Cardiac muscle cell (in vitro differentiated cells and primary cell): ENCODE measurements around the gene EEF1A2. TPM values are rescaled to one million over a fixed set of nuclear protein-coding genes. Genes with fewer than 3 reads are reported as not detected.

ENCODE experiments used
- DNase-seq, 2 donors: peaks; one replicate each; pipeline versions ENCODE4 v3.0.0 to v3.0.0-alpha.2; 2010 to 2017; ENCODE audit warnings: low read depth in 1 of 2, low spot score in 1 of 2
- H3K27ac ChIP-seq: fragments of 200-600 bp; sonication (generic); 2 replicates; pipeline ENCODE4 v1.5.1; 2016
- H3K27me3 ChIP-seq: fragments of 200-600 bp; sonication (generic); 2 replicates; pipeline ENCODE4 v1.6.0; 2016; ENCODE audit warnings: control low read depth
- H3K36me3 ChIP-seq: fragments of 200-600 bp; sonication (generic); 2 replicates; pipeline ENCODE4 v1.5.1; 2016; ENCODE audit warnings: control low read depth
- H3K4me1 ChIP-seq: fragments of 200-600 bp; sonication (generic); 2 replicates; pipeline ENCODE4 v1.8.1; 2017; ENCODE audit warnings: low read depth, mild to moderate bottlenecking, mixed run types
- H3K4me3 ChIP-seq: fragments of 200-600 bp; sonication (generic); 2 replicates; pipeline ENCODE4 v1.5.1; 2016; ENCODE audit warnings: mild to moderate bottlenecking
- H3K9me3 ChIP-seq: fragments of 200-600 bp; sonication (generic); 2 replicates; pipeline ENCODE4 v1.5.1; 2017; ENCODE audit warnings: low read depth, mild to moderate bottlenecking, control low read depth
- CTCF ChIP-seq: IDR thresholded peaks from 2 replicates; pipeline ENCODE4 v1.5.1; 2012; ENCODE audit warnings: low read depth, mild to moderate bottlenecking, low read length
- polyA plus RNA-seq: library from polyadenylated mRNA; unstranded; fragments of >200 nt; fragmentation: Nextera tagmentation; extraction: Ambion mirVana; gene quantifications from 2 replicates; pipeline ENCODE4 v1.2.1, GENCODE V29; 2016
- total RNA-seq: library from RNA; depleted of rRNA; stranded (reverse); fragments of >200 nt; gene quantifications from 2 replicates; pipeline ENCODE4 v1.2.3, GENCODE V29; 2016

Gene EEF1A2
- total and polyA plus RNA-seq, 2 experiments from 2014 or later: 309 to 1,016 TPM

- TF ChIP-seq CTCF: no peak
- no peaks in the 10 kb centered on the region for H3K27me3 ChIP-seq
- peaks cover 11% of the 10 kb centered on the region for H3K4me1 ChIP-seq
- no peak overlapping the region for H3K27ac ChIP-seq
- no peaks in the 10 kb centered on the region for H3K9me3 ChIP-seq
- no peak for DNase-seq
- no peaks in the 10 kb centered on the region for H3K36me3 ChIP-seq
- no peak overlapping the region for H3K4me3 ChIP-seq
Measured at GRCh38 chr20:63531686-63532448, 33.0 kb upstream of the EEF1A2 start.

- Histone ChIP-seq H3K4me1 (peaks cover 11% of the 10 kb centered on the region), H3K27me3 (no peaks in the 10 kb centered on the region), H3K27ac (no peak overlapping the region), H3K36me3 (no peaks in the 10 kb centered on the region), H3K4me3 (no peak overlapping the region), H3K9me3 (no peaks in the 10 kb centered on the region)
- DNase-seq: no peak
- no peak for TF ChIP-seq CTCF
Measured at GRCh38 chr20:63530788-63531160, 31.9 kb upstream of the EEF1A2 start.

GRCh38 chr20:63529861-63530787 is 31.2 kb upstream of the EEF1A2 start:
- H3K4me1 ChIP-seq: peaks cover 11% of the 10 kb centered on the region
- no peaks in the 10 kb centered on the region for H3K36me3 ChIP-seq
- H3K9me3 ChIP-seq: no peaks in the 10 kb centered on the region
- H3K27ac ChIP-seq: no peak overlapping the region
- no peak overlapping the region for H3K4me3 ChIP-seq
- no peaks in the 10 kb centered on the region for H3K27me3 ChIP-seq
- no peak for DNase-seq
- TF ChIP-seq CTCF: no peak

- Histone ChIP-seq H3K9me3 (no peaks in the 10 kb centered on the region), H3K4me1 (peaks cover 9% of the 10 kb centered on the region), H3K4me3 (no peak overlapping the region), H3K36me3 (no peaks in the 10 kb centered on the region), H3K27ac (no peak overlapping the region), H3K27me3 (no peaks in the 10 kb centered on the region)
- DNase-seq: no peak
- TF ChIP-seq CTCF: no peak
Measured at GRCh38 chr20:63529180-63529860, 30.4 kb upstream of the EEF1A2 start.

GRCh38 chr20:63527184-63527583 is 28.3 kb upstream of the EEF1A2 start:
- H3K4me1 ChIP-seq: peaks cover 2% of the 10 kb centered on the region
- H3K9me3 ChIP-seq: no peaks in the 10 kb centered on the region
- H3K27ac ChIP-seq: no peak overlapping the region
- H3K27me3 ChIP-seq: no peaks in the 10 kb centered on the region
- no peak overlapping the region for H3K4me3 ChIP-seq
- DNase-seq: no peak
- no peak for TF ChIP-seq CTCF
- H3K36me3 ChIP-seq: peaks cover 8% of the 10 kb centered on the region
